ENCODE measurements around the gene LAMB1. TPM values are rescaled to one million over a fixed set of nuclear protein-coding genes. Genes with fewer than 3 reads are reported as not detected.

The LAMB1 gene
- total RNA-seq, 1 experiment from 2014 or later: 101 TPM

GRCh38 chr7:107924841-107925504 lies 78.0 kb downstream of the LAMB1 start:
- Mint-ChIP-seq H3K27ac (no peak overlapping the region), H3K4me1 (peaks cover 18% of the 10 kb centered on the region), H3K4me3 (no peak overlapping the region), H3K27me3 (ENCODE audit: low read depth) (no peaks in the 10 kb centered on the region; the same call in 1 of the 2 replicates), H3K9me3 (no peaks in the 10 kb centered on the region), H3K36me3 (peaks cover 78% of the 10 kb centered on the region)
- DNase-seq (ENCODE audit: low spot score) (no peak), ATAC-seq (no peak)
- CTCF ChIA-PET: no interaction called here
- no peak for TF ChIP-seq ZNF396 (CRISPR knock-in tag; IDR thresholded peaks at IDR 0.05; ENCODE audit: borderline replicate concordance)
- no peak for TF ChIP-seq IRF2 (CRISPR knock-in tag; IDR thresholded peaks at IDR 0.05; ENCODE audit: borderline replicate concordance, low read depth)
- TF ChIP-seq PRRX2 (CRISPR knock-in tag; IDR thresholded peaks at IDR 0.05): no peak
- no peak for TF ChIP-seq ARID4B (CRISPR knock-in tag; IDR thresholded peaks at IDR 0.05; ENCODE audit: borderline replicate concordance)
- TF ChIP-seq E2F4 (CRISPR knock-in tag; IDR thresholded peaks at IDR 0.05; ENCODE audit: borderline replicate concordance, low read depth): no peak
- TF ChIP-seq ZNF138 (CRISPR knock-in tag; conservative IDR thresholded peaks at IDR 0.05): no peak
- TF ChIP-seq E2F5 (CRISPR knock-in tag; IDR thresholded peaks at IDR 0.05): no peak
- TF ChIP-seq NFYB (CRISPR knock-in tag; conservative IDR thresholded peaks at IDR 0.05; ENCODE audit: low read depth): no peak
- TF ChIP-seq FOXP1 (CRISPR knock-in tag; IDR thresholded peaks at IDR 0.05; ENCODE audit: borderline replicate concordance): no peak
- TF ChIP-seq AFF4 (CRISPR knock-in tag; IDR thresholded peaks at IDR 0.05; ENCODE audit: borderline replicate concordance): no peak
- TF ChIP-seq FOXP4 (CRISPR knock-in tag; IDR thresholded peaks at IDR 0.05): no peak
- TF ChIP-seq CREB1 (CRISPR knock-in tag; IDR thresholded peaks at IDR 0.05): no peak
- no peak for TF ChIP-seq ZNF416 (CRISPR knock-in tag; IDR thresholded peaks at IDR 0.05)
- no peak for TF ChIP-seq MYBL2 (CRISPR knock-in tag; IDR thresholded peaks at IDR 0.05)
- no peak for TF ChIP-seq AR (CRISPR knock-in tag; IDR thresholded peaks at IDR 0.05)
- POLR2A ChIA-PET: no interaction called here
